ENCODE data around the gene TCTN1.
"Not testable (repeated sequence)": the region's sequence is repeated elsewhere in the genome, so short reads cannot be mapped to it uniquely, and the experiment has no call there.

DNA sequence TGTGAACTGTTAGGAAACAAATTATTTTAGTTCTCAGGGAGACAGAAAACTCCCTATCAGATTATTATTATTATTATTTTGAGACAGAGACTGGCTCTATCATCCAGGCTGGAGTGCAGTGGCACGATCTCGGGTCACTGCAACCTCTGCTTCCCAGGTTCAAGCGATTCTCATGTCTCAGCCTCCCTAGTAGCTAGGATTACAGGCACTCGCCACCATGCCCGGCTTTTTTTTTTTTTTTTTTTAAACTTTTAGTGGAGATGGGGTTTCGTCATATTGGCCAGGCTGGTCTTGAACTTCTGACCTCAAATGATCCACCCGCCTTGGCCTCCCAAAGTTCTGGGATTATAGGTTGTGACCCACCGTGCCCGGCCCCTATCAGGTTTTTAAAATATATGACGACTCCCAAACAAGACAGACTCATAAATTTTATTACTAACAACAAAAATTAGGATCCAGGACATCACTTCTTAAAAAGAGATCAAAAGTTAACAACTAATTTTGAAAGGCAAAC is 39.2 kb upstream of the TCTN1 start:
- not testable (repeated sequence) for TF ChIP-seq POLR2A (IDR thresholded peaks at IDR 0.05)
- TF ChIP-seq, protein P1, sequence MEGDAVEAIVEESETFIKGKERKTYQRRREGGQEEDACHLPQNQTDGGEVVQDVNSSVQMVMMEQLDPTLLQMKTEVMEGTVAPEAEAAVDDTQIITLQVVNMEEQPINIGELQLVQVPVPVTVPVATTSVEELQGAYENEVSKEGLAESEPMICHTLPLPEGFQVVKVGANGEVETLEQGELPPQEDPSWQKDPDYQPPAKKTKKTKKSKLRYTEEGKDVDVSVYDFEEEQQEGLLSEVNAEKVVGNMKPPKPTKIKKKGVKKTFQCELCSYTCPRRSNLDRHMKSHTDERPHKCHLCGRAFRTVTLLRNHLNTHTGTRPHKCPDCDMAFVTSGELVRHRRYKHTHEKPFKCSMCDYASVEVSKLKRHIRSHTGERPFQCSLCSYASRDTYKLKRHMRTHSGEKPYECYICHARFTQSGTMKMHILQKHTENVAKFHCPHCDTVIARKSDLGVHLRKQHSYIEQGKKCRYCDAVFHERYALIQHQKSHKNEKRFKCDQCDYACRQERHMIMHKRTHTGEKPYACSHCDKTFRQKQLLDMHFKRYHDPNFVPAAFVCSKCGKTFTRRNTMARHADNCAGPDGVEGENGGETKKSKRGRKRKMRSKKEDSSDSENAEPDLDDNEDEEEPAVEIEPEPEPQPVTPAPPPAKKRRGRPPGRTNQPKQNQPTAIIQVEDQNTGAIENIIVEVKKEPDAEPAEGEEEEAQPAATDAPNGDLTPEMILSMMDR (IDR thresholded peaks at IDR 0.05), result not testable (repeated sequence)
